GM12891 (cell line): Measurements from ENCODE around the gene EPM2AIP1.

Source experiments
- DNase-seq: peaks from one replicate; pipeline ENCODE4 v3.0.0; 2011; ENCODE audit warnings: low spot score; ENCODE audit not compliant: insufficient read length
- FAIRE-seq: peaks from 2 replicates; lab custom pipeline; 2011; peaks lifted over from hg19 to GRCh38; lab: Jason Lieb, UNC
- PAX5 ChIP-seq: IDR thresholded peaks from 2 replicates; pipeline ENCODE4 v1.6.1; 2011; ENCODE audit warnings: low read length, moderate library complexity, mild to moderate bottlenecking; ENCODE audit not compliant: insufficient read depth, severe bottlenecking
- POLR2A ChIP-seq: IDR thresholded peaks from 2 replicates; pipeline ENCODE4 v1.6.1; 2011; ENCODE audit warnings: low read depth, low read length, control low read depth
- POLR2AphosphoS5 ChIP-seq: IDR thresholded peaks from 2 replicates; pipeline ENCODE4 v1.6.1; 2011; ENCODE audit warnings: low read depth, low read length, control low read depth
- POU2F2 ChIP-seq: IDR thresholded peaks from 2 replicates; pipeline ENCODE4 v1.6.1; 2011; ENCODE audit warnings: low read depth, mild to moderate bottlenecking, control low read depth, low read length, moderate library complexity
- SPI1 ChIP-seq: IDR thresholded peaks from 2 replicates; pipeline ENCODE4 v1.6.1; 2011; ENCODE audit warnings: low read depth, low read length, control low read depth
- TAF1 ChIP-seq: IDR thresholded peaks from 2 replicates; pipeline ENCODE4 v1.6.1; 2011; ENCODE audit warnings: low read depth, low read length, control low read depth

The EPM2AIP1 gene

DNA sequence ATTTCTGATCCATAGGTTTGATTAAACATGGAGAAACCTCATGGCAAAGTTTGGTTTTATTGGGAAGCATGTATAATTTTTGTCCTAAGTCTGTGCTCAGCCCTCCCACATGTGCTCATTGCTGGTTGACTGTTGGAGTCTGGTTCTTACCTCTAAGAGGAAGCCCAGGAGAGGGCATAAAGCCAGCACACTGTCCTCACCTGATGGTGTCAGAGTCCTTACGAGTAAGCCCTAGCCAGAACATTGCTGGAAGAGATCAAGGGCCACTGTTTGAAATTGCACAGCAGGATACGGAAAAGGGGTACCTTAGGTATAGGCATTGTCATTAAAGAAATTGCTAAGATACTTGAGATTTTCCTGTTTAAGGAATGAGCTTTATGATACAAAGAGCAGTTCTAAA lies 21.7 kb upstream of the EPM2AIP1 start:
- FAIRE-seq (no peak), DNase-seq (no peak)
- no peak for TF ChIP-seq POU2F2
- no peak for TF ChIP-seq POLR2AphosphoS5

DNA sequence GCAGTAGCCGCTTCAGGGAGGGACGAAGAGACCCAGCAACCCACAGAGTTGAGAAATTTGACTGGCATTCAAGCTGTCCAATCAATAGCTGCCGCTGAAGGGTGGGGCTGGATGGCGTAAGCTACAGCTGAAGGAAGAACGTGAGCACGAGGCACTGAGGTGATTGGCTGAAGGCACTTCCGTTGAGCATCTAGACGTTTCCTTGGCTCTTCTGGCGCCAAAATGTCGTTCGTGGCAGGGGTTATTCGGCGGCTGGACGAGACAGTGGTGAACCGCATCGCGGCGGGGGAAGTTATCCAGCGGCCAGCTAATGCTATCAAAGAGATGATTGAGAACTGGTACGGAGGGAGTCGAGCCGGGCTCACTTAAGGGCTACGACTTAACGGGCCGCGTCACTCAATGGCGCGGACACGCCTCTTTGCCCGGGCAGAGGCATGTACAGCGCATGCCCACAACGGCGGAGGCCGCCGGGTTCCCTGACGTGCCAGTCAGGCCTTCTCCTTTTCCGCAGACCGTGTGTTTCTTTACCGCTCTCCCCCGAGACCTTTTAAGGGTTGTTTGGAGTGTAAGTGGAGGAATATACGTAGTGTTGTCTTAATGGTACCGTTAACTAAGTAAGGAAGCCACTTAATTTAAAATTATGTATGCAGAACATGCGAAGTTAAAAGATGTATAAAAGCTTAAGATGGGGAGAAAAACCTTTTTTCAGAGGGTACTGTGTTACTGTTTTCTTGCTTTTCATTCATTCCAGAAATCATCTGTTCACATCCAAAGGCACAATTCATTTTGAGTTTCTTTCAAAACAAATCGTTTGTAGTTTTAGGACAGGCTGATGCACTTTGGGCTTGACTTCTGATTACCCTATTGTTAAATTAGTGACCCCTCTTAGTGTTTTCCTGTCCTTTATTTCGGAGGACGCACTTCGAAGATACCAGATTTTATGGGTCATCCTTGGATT lies 674 bp upstream of the EPM2AIP1 start, which contains the start of gene MLH1:
Gene MLH1 (plus strand): TSS at position 193 of the 958 bp plus-strand sequence. CDS start 30 bp downstream, at position 223.
- DNase-seq, result peak; percentile 48
- TF ChIP-seq SPI1 (peak; percentile 44; the same call in 1 of the 2 replicates), POU2F2 (peak; percentile 48; the same call in 1 of the 2 replicates), POLR2A (peak; percentile 96), PAX5 (peak; percentile 56), TAF1 (peak; percentile 92), POLR2AphosphoS5 (peak; percentile 94)
- FAIRE-seq, result peak; percentile 100

DNA sequence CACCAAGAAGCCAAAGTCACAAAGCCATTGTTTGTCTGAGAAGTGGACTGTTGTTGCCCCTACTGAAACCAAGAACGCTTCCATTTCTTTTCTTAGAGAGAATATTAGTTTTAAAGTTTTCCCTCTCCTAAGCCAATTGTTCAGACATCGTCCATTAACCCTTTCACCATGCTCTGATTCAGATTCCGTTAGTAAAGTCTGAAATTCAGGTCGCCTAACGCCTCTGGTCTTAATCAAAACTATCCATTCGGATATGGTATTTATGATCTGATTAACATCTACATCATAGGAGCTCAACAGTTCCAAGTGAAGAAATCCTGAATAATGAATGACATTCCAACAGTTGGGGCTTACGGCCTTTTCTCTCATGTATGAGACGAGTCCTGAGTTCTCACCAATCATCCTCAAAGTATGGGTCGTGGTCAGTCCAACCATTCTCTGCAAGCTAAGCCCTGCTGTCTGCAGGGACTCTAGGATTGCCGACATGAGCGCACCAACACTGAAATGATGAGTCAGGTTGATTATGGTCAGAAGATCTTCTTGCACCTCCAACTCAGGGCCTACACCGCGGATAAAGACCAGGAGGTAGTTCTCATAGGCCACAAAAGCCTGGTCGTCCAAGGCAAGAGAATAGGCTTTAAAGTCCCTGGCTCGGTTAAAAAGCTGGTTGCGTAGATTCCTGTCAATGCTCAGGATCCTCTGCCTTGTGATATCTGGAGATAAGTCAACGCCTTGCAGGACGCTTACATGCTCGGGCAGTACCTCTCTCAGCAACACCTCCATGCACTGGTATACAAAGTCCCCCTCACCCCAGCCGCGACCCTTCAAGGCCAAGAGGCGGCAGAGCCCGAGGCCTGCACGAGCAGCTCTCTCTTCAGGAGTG lies 767 bp downstream of the EPM2AIP1 start:
- DNase-seq (no peak), FAIRE-seq (no peak)
- no peak for TF ChIP-seq SPI1

DNA sequence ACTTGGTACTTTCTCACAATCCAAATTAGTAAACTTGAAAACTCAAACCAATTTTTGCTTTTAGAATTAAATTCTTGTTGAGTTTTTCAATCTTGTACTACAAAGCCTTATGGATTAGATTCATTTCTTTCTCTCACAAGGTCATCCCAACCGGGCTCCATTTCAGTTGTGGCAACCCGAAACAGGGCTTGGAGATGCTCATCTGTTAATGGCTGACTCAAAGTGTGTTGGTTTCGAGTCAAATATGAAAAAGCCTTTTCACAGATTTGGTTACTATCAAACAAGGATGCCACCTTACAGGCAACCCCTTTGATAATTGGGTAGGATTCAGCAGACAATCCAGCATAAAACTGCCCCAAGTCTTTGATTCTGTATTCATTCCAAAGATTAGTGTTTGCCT lies 1.8 kb downstream of the EPM2AIP1 start:
- FAIRE-seq (no peak), DNase-seq (no peak)
- TF ChIP-seq TAF1 (no peak), PAX5 (no peak), POLR2A (no peak), SPI1 (no peak), POLR2AphosphoS5 (0 out of 2 replicates have a peak, but pooled peaks have one; percentile 21), POU2F2 (no peak)

DNA sequence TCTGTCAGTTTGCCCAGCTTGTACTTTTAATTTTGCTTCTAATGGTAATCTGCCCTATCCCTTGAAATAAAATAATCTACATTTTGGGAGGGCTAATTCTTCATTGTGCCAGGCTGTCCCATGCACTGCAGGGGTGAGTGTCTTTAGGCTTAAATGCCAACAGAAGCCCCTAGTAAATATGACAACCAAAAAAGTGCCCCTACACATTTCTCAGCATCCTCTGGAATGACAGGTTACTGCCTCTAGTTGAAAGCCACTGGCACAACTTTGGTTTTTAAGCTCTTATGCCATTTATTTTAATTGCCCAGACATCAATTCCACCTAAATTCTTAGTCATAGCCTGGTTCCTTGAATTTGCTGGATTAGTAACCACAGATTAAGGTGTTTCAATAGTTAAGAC lies 3.4 kb downstream of the EPM2AIP1 start:
- DNase-seq, result no peak
- TF ChIP-seq POLR2AphosphoS5 (no peak), SPI1 (no peak), POU2F2 (no peak), PAX5 (no peak), POLR2A (no peak), TAF1 (no peak)
- FAIRE-seq, result no peak

DNA sequence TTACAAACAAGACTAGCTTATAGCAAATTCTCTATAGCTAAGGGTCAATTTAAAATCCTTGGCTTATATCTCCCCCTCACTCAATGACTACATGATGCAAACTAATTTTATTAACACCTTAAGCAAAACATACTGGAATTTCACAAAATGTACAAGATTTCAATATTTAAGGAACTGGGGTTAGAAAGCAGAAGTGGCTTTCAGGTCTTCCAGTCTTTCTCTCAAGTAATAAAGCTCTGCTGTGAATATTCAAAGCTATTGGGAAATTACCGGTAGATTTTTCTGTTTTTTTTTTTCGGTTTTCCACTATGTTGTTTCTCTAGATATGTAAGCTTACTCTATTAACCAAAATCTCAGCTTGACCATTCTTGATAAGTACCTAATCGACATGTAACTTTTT lies 3.9 kb downstream of the EPM2AIP1 start:
- FAIRE-seq (no peak), DNase-seq (no peak)
- no peak for TF ChIP-seq POLR2AphosphoS5
- peak; percentile 88 for TF ChIP-seq SPI1

DNA sequence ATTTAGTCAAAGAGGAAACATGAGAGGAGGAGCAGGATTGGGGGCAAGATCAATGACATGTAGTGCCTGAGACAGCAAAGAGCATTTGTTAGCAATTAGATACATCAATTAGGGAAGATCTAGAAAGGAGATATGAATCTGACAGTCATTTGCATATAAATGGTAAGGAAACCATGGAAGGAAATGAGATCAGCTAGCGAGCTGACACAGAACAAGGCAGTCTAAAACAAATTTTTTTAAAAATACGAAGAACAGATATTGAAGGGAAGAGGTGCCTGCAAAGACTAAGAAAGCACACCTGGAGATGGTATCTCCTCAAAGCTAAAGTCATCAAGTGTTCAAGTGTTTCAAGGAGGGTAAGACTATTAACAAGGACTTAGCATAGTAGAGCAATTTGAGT lies 4.6 kb downstream of the EPM2AIP1 start:
- no peak for DNase-seq
- FAIRE-seq, result no peak
- TF ChIP-seq POU2F2 (no peak), POLR2A (no peak), TAF1 (no peak), POLR2AphosphoS5 (no peak), SPI1 (no peak), PAX5 (no peak)

DNA sequence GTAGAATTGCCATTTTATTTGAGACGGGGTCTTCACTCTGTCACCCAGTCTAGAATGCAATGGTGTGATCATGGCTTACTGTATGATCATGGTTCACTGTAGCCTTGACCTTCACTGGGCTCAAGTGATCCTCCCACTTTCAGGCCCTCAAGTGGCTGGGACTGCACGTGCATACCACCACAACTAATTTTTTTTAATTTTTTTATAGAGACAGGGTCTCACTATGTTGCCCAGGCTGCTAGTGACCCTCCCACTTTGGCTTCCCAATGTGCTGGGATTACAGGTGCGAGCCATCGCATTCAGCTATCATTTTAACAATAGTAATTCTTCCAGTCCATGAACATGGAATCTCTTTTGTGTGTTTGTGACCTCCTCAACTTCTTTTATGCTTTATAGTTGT lies 11.9 kb downstream of the EPM2AIP1 start:
- FAIRE-seq (no peak), DNase-seq (no peak)
- TF ChIP-seq TAF1 (no peak), POLR2A (no peak), POLR2AphosphoS5 (no peak), SPI1 (no peak), PAX5 (no peak), POU2F2 (no peak)

GRCh38 chr3:36973139-36973538 lies 19.8 kb downstream of the EPM2AIP1 start:
- FAIRE-seq (no peak), DNase-seq (no peak)
- TF ChIP-seq POU2F2, result no peak
- no peak for TF ChIP-seq POLR2A
- TF ChIP-seq SPI1, result no peak
- no peak for TF ChIP-seq PAX5
- no peak for TF ChIP-seq TAF1
- TF ChIP-seq POLR2AphosphoS5, result no peak

DNA sequence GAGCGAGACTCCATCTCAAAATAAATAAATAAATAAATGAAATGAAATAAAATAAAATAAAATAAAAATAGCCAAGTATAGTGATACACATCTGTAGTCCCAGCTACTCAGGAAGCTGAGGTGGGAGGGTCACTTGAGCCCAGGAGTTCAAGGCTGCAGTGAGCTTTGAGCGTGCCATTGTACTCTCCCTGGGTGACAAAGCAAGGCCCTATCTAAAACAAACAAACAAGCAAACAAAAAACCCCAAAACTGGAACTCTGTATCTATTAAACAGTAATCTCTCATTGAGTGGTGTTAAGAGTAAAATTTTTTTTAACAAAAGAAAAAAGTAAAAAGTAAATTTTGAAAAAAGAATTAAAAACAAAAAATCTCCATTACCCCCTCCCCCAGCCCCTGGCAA lies 20.8 kb downstream of the EPM2AIP1 start:
- DNase-seq (no peak), FAIRE-seq (no peak)
- TF ChIP-seq TAF1 (no peak), SPI1 (no peak), POLR2AphosphoS5 (no peak), PAX5 (no peak), POLR2A (no peak), POU2F2 (no peak)
